Neural progenitor cell (in vitro differentiated cells): ENCODE measurements around the gene TGFBR3. TPM values are rescaled to one million over a fixed set of nuclear protein-coding genes. Genes with fewer than 3 reads are reported as not detected.
"Not testable (repeated sequence)": the region's sequence is repeated elsewhere in the genome, so short reads cannot be mapped to it uniquely, and the experiment has no call there.

Experiments
- DNase-seq: peaks from one replicate; pipeline ENCODE4 v3.0.0-alpha.2; 2016; ENCODE audit warnings: low spot score
- H2AFZ ChIP-seq: fragments of 200-600 bp; sonication (generic); replicated peaks from 2 replicates; pipeline ENCODE4 v1.6.1; 2016; ENCODE audit warnings: antibody characterized with exemption
- H3F3A ChIP-seq: fragments of 200-600 bp; sonication (generic); 2 replicates; pipeline ENCODE4 v1.6.1; 2016; ENCODE audit warnings: antibody characterized with exemption, low read depth
- H3K27ac ChIP-seq: fragments of 200-600 bp; sonication (generic); 2 replicates; pipeline ENCODE4 v1.5.1; 2016; ENCODE audit warnings: mild to moderate bottlenecking
- H3K27me3 ChIP-seq: fragments of 200-600 bp; sonication (generic); 2 replicates; pipeline ENCODE4 v1.6.1; 2016; ENCODE audit warnings: mild to moderate bottlenecking, moderate library complexity
- H3K36me3 ChIP-seq: fragments of 200-600 bp; sonication (generic); 2 replicates; pipeline ENCODE4 v1.5.1; 2016
- H3K4me1 ChIP-seq: fragments of 200-600 bp; sonication (generic); 2 replicates; pipeline ENCODE4 v1.6.1; 2016; ENCODE audit warnings: mixed run types
- H3K4me2 ChIP-seq: fragments of 200-600 bp; sonication (generic); 2 replicates; pipeline ENCODE4 v1.6.1; 2016
- H3K4me3 ChIP-seq: fragments of 200-600 bp; sonication (generic); 2 replicates; pipeline ENCODE4 v1.5.1; 2016
- H3K79me2 ChIP-seq: fragments of 200-600 bp; sonication (generic); 2 replicates; pipeline ENCODE4 v1.6.1; 2016; ENCODE audit warnings: low read depth
- H3K9ac ChIP-seq: fragments of 200-600 bp; sonication (generic); 2 replicates; pipeline ENCODE4 v1.6.1; 2016
- H3K9me3 ChIP-seq: fragments of 200-600 bp; sonication (generic); 2 replicates; pipeline ENCODE4 v1.5.1; 2016; ENCODE audit warnings: low read depth
- H4K20me1 ChIP-seq: fragments of 200-600 bp; sonication (generic); 2 replicates; pipeline ENCODE4 v1.6.1; 2016; ENCODE audit warnings: low read depth
- H3K27ac Mint-ChIP-seq: 3 replicates; pipeline ENCODE4 v1.8.0; 2021; ENCODE audit warnings: mixed read lengths
- H3K27me3 Mint-ChIP-seq: 2 replicates; pipeline ENCODE4 v1.8.0; 2022; ENCODE audit warnings: low read depth, mild to moderate bottlenecking, inconsistent platforms, moderate library complexity, mixed read lengths; ENCODE audit not compliant: insufficient read depth
- H3K36me3 Mint-ChIP-seq: 3 replicates; pipeline ENCODE4 v1.8.0; 2021; ENCODE audit warnings: mixed read lengths
- H3K4me1 Mint-ChIP-seq: 3 replicates; pipeline ENCODE4 v1.8.0; 2021; ENCODE audit warnings: mixed read lengths
- H3K4me3 Mint-ChIP-seq: 3 replicates; pipeline ENCODE4 v1.8.0; 2021; ENCODE audit warnings: mild to moderate bottlenecking, moderate library complexity, mixed read lengths
- H3K9me3 Mint-ChIP-seq: 3 replicates; pipeline ENCODE4 v1.8.0; 2020; ENCODE audit warnings: mixed read lengths
- CTCF ChIP-seq: fragments of 200-600 bp; sonication (generic); IDR thresholded peaks from 2 replicates; pipeline ENCODE4 v1.5.1; 2017; ENCODE audit warnings: antibody characterized with exemption, mild to moderate bottlenecking
- EZH2 ChIP-seq: fragments of 200-600 bp; sonication (generic); IDR thresholded peaks from 2 replicates; pipeline ENCODE4 v1.6.1; 2017; ENCODE audit warnings: antibody characterized with exemption, mild to moderate bottlenecking, moderate library complexity
- EZH2phosphoT487 ChIP-seq: fragments of 200-600 bp; sonication (generic); IDR thresholded peaks from 2 replicates; pipeline ENCODE4 v1.6.1; 2017; ENCODE audit warnings: antibody characterized with exemption
- total RNA-seq: library from RNA; depleted of rRNA; stranded (reverse); fragments of >200 nt; gene quantifications from 2 replicates; pipeline ENCODE4 v1.2.3, GENCODE V29; 2015; ENCODE audit warnings: low replicate concordance

Gene TGFBR3
- total RNA-seq, 1 donor from 2014 or later, result 11.8 TPM

- H2AFZ ChIP-seq, result peak overlapping the region; percentile 70
- H3K4me2 ChIP-seq, result peak overlapping the region; percentile 9
- Mint-ChIP-seq H3K27me3 (peaks cover 2% of the 10 kb centered on the region), H3K36me3 (no peaks in the 10 kb centered on the region), H3K27ac (no peak overlapping the region), H3K4me1 (no peaks in the 10 kb centered on the region), H3K4me3 (no peak overlapping the region), H3K9me3 (peaks cover 6% of the 10 kb centered on the region)
- H3K27me3 ChIP-seq, result no peaks in the 10 kb centered on the region
- H4K20me1 ChIP-seq, result no peaks in the 10 kb centered on the region
- H3K9ac ChIP-seq, result no peak overlapping the region
- peak overlapping the region; percentile 73 for H3K27ac ChIP-seq
- no peaks in the 10 kb centered on the region for H3K9me3 ChIP-seq
- peaks cover 19% of the 10 kb centered on the region for H3K4me1 ChIP-seq
- peaks cover 22% of the 10 kb centered on the region for H3F3A ChIP-seq
- H3K79me2 ChIP-seq, result no peaks in the 10 kb centered on the region
- DNase-seq, result peak; percentile 16
- TF ChIP-seq EZH2, result no peak
- no peak for TF ChIP-seq EZH2phosphoT487
- no peak for TF ChIP-seq CTCF
- no peak overlapping the region for H3K4me3 ChIP-seq
- H3K36me3 ChIP-seq, result no peaks in the 10 kb centered on the region
These were observed 215.2 kb downstream of the TGFBR3 start for GRCh38 chr1:91670781-91671180.

- Histone ChIP-seq H3K4me1 (peaks cover 19% of the 10 kb centered on the region), H3K27ac (peak overlapping the region; percentile 73), H3K4me2 (peak overlapping the region; percentile 9), H3K9me3 (no peaks in the 10 kb centered on the region), H3K27me3 (no peaks in the 10 kb centered on the region), H3K79me2 (no peaks in the 10 kb centered on the region), H3K4me3 (no peak overlapping the region), H2AFZ (peak overlapping the region; percentile 70), H4K20me1 (no peaks in the 10 kb centered on the region), H3K9ac (no peak overlapping the region), H3K36me3 (no peaks in the 10 kb centered on the region), H3F3A (peaks cover 22% of the 10 kb centered on the region)
- peak overlapping the region; percentile 3 for H3K4me3 Mint-ChIP-seq
- no peaks in the 10 kb centered on the region for H3K4me1 Mint-ChIP-seq
- H3K9me3 Mint-ChIP-seq, result peaks cover 6% of the 10 kb centered on the region
- H3K27ac Mint-ChIP-seq, result peak overlapping the region; percentile 20
- H3K27me3 Mint-ChIP-seq, result peaks cover 2% of the 10 kb centered on the region
- no peak for TF ChIP-seq CTCF
- TF ChIP-seq EZH2, result no peak
- no peak for TF ChIP-seq EZH2phosphoT487
- peak; percentile 65 for DNase-seq
- no peaks in the 10 kb centered on the region for H3K36me3 Mint-ChIP-seq
These were observed 216.2 kb downstream of the TGFBR3 start for GRCh38 chr1:91669584-91670350.

- not testable (repeated sequence) for H2AFZ ChIP-seq, H3K4me2 ChIP-seq, H3K9ac ChIP-seq, H3K27me3 Mint-ChIP-seq, H3K36me3 Mint-ChIP-seq, H3K36me3 ChIP-seq, H3K27ac ChIP-seq, DNase-seq, H3K4me1 Mint-ChIP-seq, H3K4me3 ChIP-seq, H4K20me1 ChIP-seq, H3K79me2 ChIP-seq, H3K27ac Mint-ChIP-seq, H3K9me3 Mint-ChIP-seq, H3K4me3 Mint-ChIP-seq, H3K27me3 ChIP-seq, H3K9me3 ChIP-seq
- peaks cover 22% of the 10 kb centered on the region for H3F3A ChIP-seq
- H3K4me1 ChIP-seq, result peaks cover 19% of the 10 kb centered on the region
These were observed 219.3 kb downstream of the TGFBR3 start for GRCh38 chr1:91666651-91667050.

GRCh38 chr1:91661121-91661520 is 224.8 kb downstream of the TGFBR3 start:
- no peaks in the 10 kb centered on the region for H3K4me1 Mint-ChIP-seq
- H3K4me3 Mint-ChIP-seq, result no peak overlapping the region
- Histone ChIP-seq H2AFZ (no peak overlapping the region), H3K79me2 (no peaks in the 10 kb centered on the region), H3K4me1 (no peaks in the 10 kb centered on the region), H3F3A (no peaks in the 10 kb centered on the region), H3K4me3 (no peak overlapping the region), H3K9ac (no peak overlapping the region), H3K36me3 (no peaks in the 10 kb centered on the region), H3K27ac (no peak overlapping the region), H3K27me3 (no peaks in the 10 kb centered on the region), H3K4me2 (no peak overlapping the region), H4K20me1 (no peaks in the 10 kb centered on the region), H3K9me3 (no peaks in the 10 kb centered on the region)
- H3K27me3 Mint-ChIP-seq, result no peaks in the 10 kb centered on the region
- H3K27ac Mint-ChIP-seq, result no peak overlapping the region
- TF ChIP-seq EZH2phosphoT487, result no peak
- TF ChIP-seq CTCF, result no peak
- no peak for TF ChIP-seq EZH2
- peaks cover 7% of the 10 kb centered on the region for H3K9me3 Mint-ChIP-seq
- H3K36me3 Mint-ChIP-seq, result no peaks in the 10 kb centered on the region
- DNase-seq, result no peak
